Stimulated activated CD8-positive, alpha-beta memory T cell treated with anti-CD3 and anti-CD28 coated beads, Interleukin-4, amount 100 ng/mL, for 1 hour (primary cell): Measurements from ENCODE around the gene DEPDC7.
"Not testable (repeated sequence)": the region's sequence is repeated elsewhere in the genome, so short reads cannot be mapped to it uniquely, and the experiment has no call there.

Experiments
- DNase-seq, 2 donors: peaks; one replicate each; pipeline ENCODE4 v3.0.0-alpha.2; 2020; ENCODE audit warnings: low read depth in 2 of 2, low spot score in 1 of 2

The DEPDC7 gene

GRCh38 chr11:33015621-33016551 is at the start of gene DEPDC7:
DEPDC7 (plus strand) TSS chr11:33015878; CDS start chr11:33015956, 78 bp downstream.
- peak; percentile 40 to 46 for DNase-seq

GRCh38 chr11:32968541-32968940 is 47.1 kb upstream of the DEPDC7 start:
- DNase-seq: no peak

- not testable (repeated sequence) for DNase-seq
Observed at GRCh38 chr11:32972233-32972632, 43.4 kb upstream of the DEPDC7 start.

- no peak for DNase-seq
Observed at GRCh38 chr11:32972781-32973180, 42.9 kb upstream of the DEPDC7 start.

- DNase-seq: no peak
Observed at GRCh38 chr11:32982626-32983025, 33.1 kb upstream of the DEPDC7 start.

GRCh38 chr11:32983506-32983905 is 32.2 kb upstream of the DEPDC7 start:
- DNase-seq: no peak

GRCh38 chr11:32985600-32985999 is 30.1 kb upstream of the DEPDC7 start:
- DNase-seq: no peak

GRCh38 chr11:32987851-32988250 is 27.8 kb upstream of the DEPDC7 start:
- no peak for DNase-seq

GRCh38 chr11:32990481-32990880 is 25.2 kb upstream of the DEPDC7 start:
- no peak for DNase-seq

GRCh38 chr11:32991427-32991826 is 24.3 kb upstream of the DEPDC7 start:
- DNase-seq: no peak

- no peak for DNase-seq
Observed at GRCh38 chr11:32991898-32992297, 23.8 kb upstream of the DEPDC7 start.

- no peak for DNase-seq
Observed at GRCh38 chr11:33000181-33000580, 15.5 kb upstream of the DEPDC7 start.

GRCh38 chr11:33001281-33001680 is 14.4 kb upstream of the DEPDC7 start:
- no peak for DNase-seq

- no peak for DNase-seq
Observed at GRCh38 chr11:33001751-33002542, 13.7 kb upstream of the DEPDC7 start.

GRCh38 chr11:33005175-33005574 is 10.5 kb upstream of the DEPDC7 start:
- no peak for DNase-seq

- DNase-seq: no peak
Observed at GRCh38 chr11:33006010-33006409, 9.7 kb upstream of the DEPDC7 start.

GRCh38 chr11:33013755-33014154 is 1.9 kb upstream of the DEPDC7 start:
- no peak for DNase-seq

- no peak for DNase-seq
Observed at GRCh38 chr11:33016654-33017053, 976 bp downstream of the DEPDC7 start.

- DNase-seq: no peak
Observed at GRCh38 chr11:33017478-33017877, 1.8 kb downstream of the DEPDC7 start.

- no peak for DNase-seq
Observed at GRCh38 chr11:33017965-33018364, 2.3 kb downstream of the DEPDC7 start.

GRCh38 chr11:33018840-33019239 is 3.2 kb downstream of the DEPDC7 start:
- DNase-seq: no peak

GRCh38 chr11:33021501-33021900 is 5.8 kb downstream of the DEPDC7 start:
- DNase-seq: no peak
